ENCODE results near the gene VEZT.

VEZT gene

DNA sequence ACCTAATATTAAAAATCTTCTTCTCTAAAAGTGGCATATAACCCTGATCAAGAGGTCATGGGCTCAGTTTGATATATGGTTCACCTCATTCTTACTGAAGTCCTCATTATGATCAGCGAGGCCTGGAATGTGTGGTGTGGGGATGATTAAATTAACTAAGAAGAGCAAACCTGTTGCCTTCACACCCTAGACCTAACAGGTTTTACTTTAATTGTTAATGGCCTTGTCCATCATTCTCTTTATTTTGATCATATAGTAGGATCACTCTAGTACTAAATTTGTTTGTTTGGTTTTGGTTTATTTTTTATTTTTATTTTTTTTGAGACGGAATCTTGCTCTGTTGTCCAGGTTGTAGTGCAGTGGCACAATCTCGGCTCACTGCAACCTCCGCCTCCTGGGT, 43.5 kb downstream of the VEZT start:
- H3F3A ChIP-seq (ENCODE audit: low read depth), result no peaks in the 10 kb centered on the region; the same call in 1 of the 2 replicates
- no peaks in the 10 kb centered on the region for H3K9me3 ChIP-seq (ENCODE audit: insufficient read depth, low read depth, low read length)
- H3K79me2 ChIP-seq (ENCODE audit: insufficient read depth, low read length), result 0 out of 2 replicates have a peak, but pooled peaks cover 9% of the 10 kb centered on the region
- H3K4me1 ChIP-seq (ENCODE audit: insufficient read depth, low read length, poor library complexity, severe bottlenecking), result no peaks in the 10 kb centered on the region
- H3K4me3 ChIP-seq (ENCODE audit: low read length, poor library complexity, severe bottlenecking), result no peak overlapping the region
- H3K27me3 ChIP-seq (ENCODE audit: insufficient read depth, low read length, poor library complexity, severe bottlenecking), result no peaks in the 10 kb centered on the region
- H3K9ac ChIP-seq (ENCODE audit: low read depth, low read length, poor library complexity, severe bottlenecking), result no peak overlapping the region
- H3K9me2 ChIP-seq (replicated peaks; ENCODE audit: low read depth, low read length), result no peaks in the 10 kb centered on the region
- H2AFZ ChIP-seq (ENCODE audit: low read length), result no peak overlapping the region
- H3K4me2 ChIP-seq (ENCODE audit: low read depth, low read length, poor library complexity, severe bottlenecking), result no peak overlapping the region
- H4K20me1 ChIP-seq (ENCODE audit: insufficient read depth, low read length, poor library complexity, severe bottlenecking), result no peaks in the 10 kb centered on the region
- TF ChIP-seq, protein P1, sequence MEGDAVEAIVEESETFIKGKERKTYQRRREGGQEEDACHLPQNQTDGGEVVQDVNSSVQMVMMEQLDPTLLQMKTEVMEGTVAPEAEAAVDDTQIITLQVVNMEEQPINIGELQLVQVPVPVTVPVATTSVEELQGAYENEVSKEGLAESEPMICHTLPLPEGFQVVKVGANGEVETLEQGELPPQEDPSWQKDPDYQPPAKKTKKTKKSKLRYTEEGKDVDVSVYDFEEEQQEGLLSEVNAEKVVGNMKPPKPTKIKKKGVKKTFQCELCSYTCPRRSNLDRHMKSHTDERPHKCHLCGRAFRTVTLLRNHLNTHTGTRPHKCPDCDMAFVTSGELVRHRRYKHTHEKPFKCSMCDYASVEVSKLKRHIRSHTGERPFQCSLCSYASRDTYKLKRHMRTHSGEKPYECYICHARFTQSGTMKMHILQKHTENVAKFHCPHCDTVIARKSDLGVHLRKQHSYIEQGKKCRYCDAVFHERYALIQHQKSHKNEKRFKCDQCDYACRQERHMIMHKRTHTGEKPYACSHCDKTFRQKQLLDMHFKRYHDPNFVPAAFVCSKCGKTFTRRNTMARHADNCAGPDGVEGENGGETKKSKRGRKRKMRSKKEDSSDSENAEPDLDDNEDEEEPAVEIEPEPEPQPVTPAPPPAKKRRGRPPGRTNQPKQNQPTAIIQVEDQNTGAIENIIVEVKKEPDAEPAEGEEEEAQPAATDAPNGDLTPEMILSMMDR (conservative IDR thresholded peaks at IDR 0.05; ENCODE audit: low read length), result no peak
- TF ChIP-seq EZH2phosphoT487 (IDR thresholded peaks at IDR 0.05; ENCODE audit: borderline replicate concordance), result no peak
- H3K36me3 ChIP-seq (ENCODE audit: insufficient read depth, low read length), result peaks cover 94% of the 10 kb centered on the region

DNA sequence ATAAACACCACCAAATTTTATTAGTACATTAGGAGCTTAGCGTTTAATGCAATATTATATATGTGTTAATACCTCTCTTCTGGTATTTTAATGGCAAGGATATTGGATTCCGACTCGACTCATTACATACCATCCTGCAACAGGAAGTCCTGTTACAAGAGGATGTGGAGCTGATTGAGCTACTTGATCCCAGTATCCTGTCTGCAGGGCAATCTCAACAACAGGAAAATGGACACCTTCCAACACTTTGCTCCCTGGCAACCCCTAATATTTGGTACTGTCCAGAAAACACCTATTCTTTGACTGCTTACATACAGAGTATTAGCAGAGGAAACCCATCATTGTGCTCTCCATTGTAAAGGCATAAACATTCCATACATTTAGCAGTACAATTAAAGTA, 45.2 kb downstream of the VEZT start:
- H3K79me2 ChIP-seq (ENCODE audit: insufficient read depth, low read length), result 0 out of 2 replicates have a peak, but pooled peaks cover 6% of the 10 kb centered on the region

DNA sequence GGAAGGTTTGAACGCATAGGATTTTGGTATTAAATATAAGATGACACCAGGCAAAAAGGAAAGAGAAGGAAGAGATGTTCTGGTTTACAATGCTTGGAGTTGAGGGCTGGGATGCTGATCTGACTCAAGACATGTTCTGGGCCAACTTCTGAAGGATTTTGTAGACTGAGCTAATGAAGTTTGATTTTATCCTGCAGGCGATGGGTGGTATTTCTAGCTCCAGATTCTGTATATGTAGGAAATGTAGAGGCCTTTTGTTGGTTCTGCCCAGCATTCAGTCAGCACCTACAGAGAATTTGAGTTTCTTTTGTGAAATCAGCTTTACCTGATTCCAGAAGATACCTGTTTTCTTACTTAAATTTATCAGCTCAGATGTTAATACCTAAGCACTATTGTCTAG, 48.2 kb downstream of the VEZT start:
- no peak overlapping the region for H3K4me3 ChIP-seq (ENCODE audit: low read length, poor library complexity, severe bottlenecking)
- peaks cover 90% of the 10 kb centered on the region; the same call in 1 of the 2 replicates for H3K36me3 ChIP-seq (ENCODE audit: insufficient read depth, low read length)
- H3K4me2 ChIP-seq (ENCODE audit: low read depth, low read length, poor library complexity, severe bottlenecking), result no peak overlapping the region
- TF ChIP-seq, protein P1 (conservative IDR thresholded peaks at IDR 0.05; ENCODE audit: low read length), result no peak
- TF ChIP-seq EZH2phosphoT487 (IDR thresholded peaks at IDR 0.05; ENCODE audit: borderline replicate concordance), result no peak
- no peaks in the 10 kb centered on the region for H3K9me3 ChIP-seq (ENCODE audit: insufficient read depth, low read depth, low read length)
- no peaks in the 10 kb centered on the region for H3K79me2 ChIP-seq (ENCODE audit: insufficient read depth, low read length)
- no peak overlapping the region for H2AFZ ChIP-seq (ENCODE audit: low read length)
- no peaks in the 10 kb centered on the region; the same call in 1 of the 2 replicates for H3F3A ChIP-seq (ENCODE audit: low read depth)
- H3K9ac ChIP-seq (ENCODE audit: low read depth, low read length, poor library complexity, severe bottlenecking), result no peak overlapping the region
- H4K20me1 ChIP-seq (ENCODE audit: insufficient read depth, low read length, poor library complexity, severe bottlenecking), result no peaks in the 10 kb centered on the region
- H3K9me2 ChIP-seq (replicated peaks; ENCODE audit: low read depth, low read length), result no peaks in the 10 kb centered on the region
- no peaks in the 10 kb centered on the region for H3K27me3 ChIP-seq (ENCODE audit: insufficient read depth, low read length, poor library complexity, severe bottlenecking)
- no peaks in the 10 kb centered on the region for H3K4me1 ChIP-seq (ENCODE audit: insufficient read depth, low read length, poor library complexity, severe bottlenecking)

More for the DNA sequence above, 45.2 kb downstream of the VEZT start:
- H3K36me3 ChIP-seq (ENCODE audit: insufficient read depth, low read length), result peaks cover 94% of the 10 kb centered on the region
- no peaks in the 10 kb centered on the region for H4K20me1 ChIP-seq (ENCODE audit: insufficient read depth, low read length, poor library complexity, severe bottlenecking)
- H3F3A ChIP-seq (ENCODE audit: low read depth), result no peaks in the 10 kb centered on the region; the same call in 1 of the 2 replicates
- H3K27me3 ChIP-seq (ENCODE audit: insufficient read depth, low read length, poor library complexity, severe bottlenecking), result no peaks in the 10 kb centered on the region
- no peaks in the 10 kb centered on the region for H3K4me1 ChIP-seq (ENCODE audit: insufficient read depth, low read length, poor library complexity, severe bottlenecking)
- H3K4me3 ChIP-seq (ENCODE audit: low read length, poor library complexity, severe bottlenecking), result no peak overlapping the region
- no peak overlapping the region for H3K4me2 ChIP-seq (ENCODE audit: low read depth, low read length, poor library complexity, severe bottlenecking)
- H3K9me2 ChIP-seq (replicated peaks; ENCODE audit: low read depth, low read length), result no peaks in the 10 kb centered on the region
- no peak for TF ChIP-seq EZH2phosphoT487 (IDR thresholded peaks at IDR 0.05; ENCODE audit: borderline replicate concordance)
- TF ChIP-seq, protein P1 (conservative IDR thresholded peaks at IDR 0.05; ENCODE audit: low read length), result no peak
- no peaks in the 10 kb centered on the region for H3K9me3 ChIP-seq (ENCODE audit: insufficient read depth, low read depth, low read length)
- no peak overlapping the region for H2AFZ ChIP-seq (ENCODE audit: low read length)
- no peak overlapping the region for H3K9ac ChIP-seq (ENCODE audit: low read depth, low read length, poor library complexity, severe bottlenecking)
